GM21447 (cell line): Measurements from ENCODE around the gene CLSTN3.

Source experiments
- ATAC-seq: cut with Tn5 transposase; IDR thresholded peaks from one replicate; pipeline ENCODE4 v1.9.1; 2021; ENCODE audit not compliant: unreplicated experiment

The CLSTN3 gene

GRCh38 chr12:7125632-7126227 lies 4.4 kb upstream of the CLSTN3 start:
- no peak for ATAC-seq

- ATAC-seq: no peak
These were observed 2.1 kb upstream of the CLSTN3 start for GRCh38 chr12:7127916-7128626.

- ATAC-seq: no peak
These were observed 1.4 kb upstream of the CLSTN3 start, which contains the start of gene RBP5 for GRCh38 chr12:7128681-7129286. RBP5 (minus strand) TSS chr12:7128889; CDS start chr12:7128775, 114 bp downstream.

- no peak for ATAC-seq
These were observed 792 bp upstream of the CLSTN3 start for GRCh38 chr12:7129287-7129871.

GRCh38 chr12:7130701-7131501 lies 730 bp downstream of the CLSTN3 start:
- ATAC-seq: peak; percentile 37

GRCh38 chr12:7131502-7131866 lies 1.3 kb downstream of the CLSTN3 start:
- no peak for ATAC-seq

GRCh38 chr12:7134396-7135166 lies 4.4 kb downstream of the CLSTN3 start:
- no peak for ATAC-seq

- ATAC-seq: no peak
These were observed 5.9 kb downstream of the CLSTN3 start for GRCh38 chr12:7136071-7136470.

- no peak for ATAC-seq
These were observed 6.5 kb downstream of the CLSTN3 start for GRCh38 chr12:7136676-7137075.

- ATAC-seq: no peak
These were observed 7.7 kb downstream of the CLSTN3 start for GRCh38 chr12:7137908-7138307.

- ATAC-seq: no peak
These were observed 9.0 kb downstream of the CLSTN3 start for GRCh38 chr12:7139200-7139599.

GRCh38 chr12:7141351-7142005 lies 11.3 kb downstream of the CLSTN3 start:
- ATAC-seq: no peak

- ATAC-seq: no peak
These were observed 12.0 kb downstream of the CLSTN3 start for GRCh38 chr12:7142056-7142644.

- ATAC-seq: no peak
These were observed 12.8 kb downstream of the CLSTN3 start for GRCh38 chr12:7142809-7143465.

- no peak for ATAC-seq
These were observed 13.4 kb downstream of the CLSTN3 start for GRCh38 chr12:7143564-7143963.

- ATAC-seq: no peak
These were observed 14.4 kb downstream of the CLSTN3 start for GRCh38 chr12:7144414-7145120.

GRCh38 chr12:7145671-7146070 lies 15.5 kb downstream of the CLSTN3 start:
- ATAC-seq: no peak

- ATAC-seq: no peak
These were observed 16.1 kb downstream of the CLSTN3 start for GRCh38 chr12:7146228-7146627.
